GM19452 (cell line): Measurements from ENCODE around the gene DYRK4.
"Not testable (repeated sequence)": the region's sequence is repeated elsewhere in the genome, so short reads cannot be mapped to it uniquely, and the experiment has no call there.

Experiments
- ATAC-seq: cut with Tn5 transposase; IDR thresholded peaks from one replicate; pipeline ENCODE4 v1.9.1; 2021; ENCODE audit not compliant: unreplicated experiment

Gene DYRK4, protein sequence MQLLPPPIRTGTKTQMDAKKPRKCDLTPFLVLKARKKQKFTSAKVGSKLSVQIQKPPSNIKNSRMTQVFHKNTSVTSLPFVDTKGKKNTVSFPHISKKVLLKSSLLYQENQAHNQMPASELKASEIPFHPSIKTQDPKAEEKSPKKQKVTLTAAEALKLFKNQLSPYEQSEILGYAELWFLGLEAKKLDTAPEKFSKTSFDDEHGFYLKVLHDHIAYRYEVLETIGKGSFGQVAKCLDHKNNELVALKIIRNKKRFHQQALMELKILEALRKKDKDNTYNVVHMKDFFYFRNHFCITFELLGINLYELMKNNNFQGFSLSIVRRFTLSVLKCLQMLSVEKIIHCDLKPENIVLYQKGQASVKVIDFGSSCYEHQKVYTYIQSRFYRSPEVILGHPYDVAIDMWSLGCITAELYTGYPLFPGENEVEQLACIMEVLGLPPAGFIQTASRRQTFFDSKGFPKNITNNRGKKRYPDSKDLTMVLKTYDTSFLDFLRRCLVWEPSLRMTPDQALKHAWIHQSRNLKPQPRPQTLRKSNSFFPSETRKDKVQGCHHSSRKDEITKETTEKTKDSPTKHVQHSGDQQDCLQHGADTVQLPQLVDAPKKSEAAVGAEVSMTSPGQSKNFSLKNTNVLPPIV

DNA sequence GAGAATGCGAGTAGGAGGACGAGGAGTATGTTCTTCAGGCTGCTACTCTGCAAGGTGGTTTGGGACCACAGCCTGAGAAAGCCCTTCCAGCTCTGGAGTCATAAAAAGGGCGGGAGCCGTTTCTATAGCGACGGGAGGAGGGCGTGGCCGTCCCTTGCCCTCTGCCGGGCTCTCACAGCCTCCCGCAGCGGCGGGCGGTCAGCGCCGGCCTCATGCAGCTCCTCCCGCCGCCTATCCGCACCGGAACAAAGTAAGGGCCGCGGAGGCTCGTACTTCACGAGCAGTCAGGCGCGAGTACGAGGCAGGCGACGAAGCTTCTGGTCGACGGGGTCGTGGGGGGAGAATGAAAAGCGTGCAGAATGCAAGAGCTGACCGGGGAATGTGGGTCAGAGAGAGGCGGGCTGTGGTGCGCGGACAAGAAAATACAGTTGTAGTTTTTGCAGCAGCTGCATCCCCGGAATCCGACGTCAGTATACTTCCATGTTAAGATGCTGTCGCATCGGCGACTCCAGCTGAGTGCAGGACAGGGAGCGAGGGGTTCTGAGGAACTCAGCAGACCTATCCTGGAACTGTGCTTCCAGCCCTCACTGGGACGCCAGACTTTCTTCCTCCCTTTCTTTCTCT is at the start of gene DYRK4:
Gene DYRK4, plus strand, starts transcription at position 175 of the 624 bp plus-strand sequence. Its CDS starts 38 bp downstream, at position 213.
- no peak for ATAC-seq

DNA sequence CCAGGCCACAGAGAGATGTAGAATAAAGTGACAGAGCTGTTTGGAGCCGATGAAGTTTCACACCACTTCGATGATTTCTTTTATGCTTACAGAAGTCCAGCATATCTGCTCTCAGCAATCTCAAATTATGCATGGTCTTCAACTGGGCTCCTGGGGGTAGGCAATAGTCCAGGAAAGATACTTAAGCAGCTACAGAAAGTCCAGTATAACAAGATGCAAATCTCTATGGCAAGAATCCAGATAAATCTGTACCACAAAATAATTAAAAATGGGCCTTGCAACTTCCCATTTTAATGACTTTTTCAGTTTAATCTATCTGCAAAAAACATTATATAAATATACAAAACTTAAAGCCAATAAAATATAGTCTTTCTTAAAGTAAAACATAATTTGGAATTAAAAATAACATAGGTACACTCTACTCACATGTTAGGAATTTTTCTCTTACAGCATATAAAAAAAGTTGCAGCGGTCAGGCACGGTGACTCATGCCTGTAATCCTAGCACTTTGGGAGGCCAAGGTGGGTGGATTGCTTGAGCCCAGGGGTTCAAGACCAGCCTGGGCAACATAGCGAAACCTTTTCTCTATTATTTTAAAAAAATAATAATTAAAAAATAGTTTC is 43.8 kb upstream of the DYRK4 start:
- ATAC-seq = no peak

DNA sequence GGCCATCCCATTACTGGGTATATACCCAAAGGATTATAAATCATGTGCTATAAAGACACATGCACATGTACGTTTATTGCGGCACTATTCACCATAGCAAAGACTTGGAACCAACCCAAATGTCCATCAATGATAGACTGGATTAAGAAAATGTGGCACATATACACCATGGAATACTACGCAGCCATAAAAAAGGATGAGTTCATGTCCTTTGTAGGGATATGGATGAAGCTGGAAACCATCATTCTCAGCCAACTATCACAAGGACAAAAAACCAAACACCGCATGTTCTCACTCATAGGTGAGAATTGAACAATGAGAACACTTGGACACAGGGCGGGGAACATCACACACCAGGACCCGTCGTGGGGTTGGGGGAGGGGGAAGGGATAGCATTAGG is 38.6 kb upstream of the DYRK4 start:
- not testable (repeated sequence) for ATAC-seq

DNA sequence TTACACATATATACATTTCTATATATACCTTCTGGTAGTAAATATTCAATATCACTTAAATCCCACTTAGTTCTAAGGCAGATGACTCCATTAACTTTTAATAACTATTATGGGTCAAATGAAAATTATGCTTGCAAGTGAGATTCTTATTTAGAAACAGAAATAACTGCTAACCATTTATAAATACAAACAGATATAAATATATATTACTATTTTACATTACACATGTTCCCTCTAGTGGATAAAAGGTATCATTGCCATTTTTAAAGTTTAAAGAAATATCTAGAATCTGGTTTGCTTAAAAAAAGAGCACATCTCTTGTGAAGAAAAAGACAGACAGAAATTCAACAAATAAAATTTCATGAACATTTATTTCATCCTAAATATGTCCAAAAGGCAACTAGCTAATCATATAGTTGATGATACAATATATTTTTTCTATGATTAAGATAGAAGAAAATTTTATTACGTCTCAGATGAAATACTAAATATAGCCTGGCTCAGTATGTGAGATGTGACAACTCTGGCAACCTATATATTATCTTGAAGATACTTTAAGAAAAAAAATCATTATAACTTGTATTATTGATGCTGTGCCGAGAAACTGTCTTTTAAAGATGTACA is 35.0 kb upstream of the DYRK4 start:
- no peak for ATAC-seq

DNA sequence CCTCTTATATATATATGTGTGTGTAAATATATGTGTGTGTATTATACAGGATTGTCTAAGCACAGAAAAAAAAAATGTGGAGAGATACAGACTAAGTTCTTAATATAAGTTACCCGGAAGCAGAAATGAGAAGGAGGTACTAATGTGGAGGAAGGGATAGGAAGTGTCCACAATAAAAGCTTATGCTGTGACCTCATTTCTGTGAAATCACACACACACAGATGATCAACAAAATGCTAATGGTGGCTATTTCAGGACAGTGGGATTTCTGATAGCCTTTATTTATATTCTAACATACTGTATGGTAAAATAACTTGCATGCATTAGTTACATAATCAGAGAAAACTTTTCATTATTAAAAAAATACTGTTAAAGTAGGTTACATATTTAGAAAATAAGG is 31.8 kb upstream of the DYRK4 start:
- no peak for ATAC-seq

DNA sequence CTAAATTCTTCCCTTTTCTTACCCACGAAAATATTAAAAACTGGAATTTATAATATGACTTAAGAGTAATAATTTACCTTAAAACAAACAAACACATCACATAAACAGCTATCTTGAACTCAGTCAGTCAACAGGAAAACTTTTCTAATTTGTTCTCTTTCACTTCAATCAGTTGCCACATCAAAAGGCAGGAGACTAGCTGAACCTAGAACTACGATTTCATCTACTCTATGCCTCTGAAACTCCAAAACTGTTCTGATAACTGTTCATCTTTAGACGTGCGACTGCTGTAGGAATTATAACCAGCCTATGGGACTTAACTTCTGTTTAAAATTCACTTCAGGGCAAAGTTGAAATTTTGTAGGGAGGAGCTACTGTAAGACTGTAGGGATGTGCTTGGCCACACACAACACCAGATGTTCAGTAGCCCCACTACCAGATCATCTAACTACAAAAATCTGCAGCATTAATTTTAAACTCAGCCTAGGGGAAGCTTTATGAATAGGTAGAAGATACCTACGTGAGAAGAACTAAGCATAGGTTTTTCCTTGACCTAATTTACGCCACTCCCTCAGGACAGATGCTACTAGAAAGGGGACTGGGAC is 30.9 kb upstream of the DYRK4 start:
- no peak for ATAC-seq

DNA sequence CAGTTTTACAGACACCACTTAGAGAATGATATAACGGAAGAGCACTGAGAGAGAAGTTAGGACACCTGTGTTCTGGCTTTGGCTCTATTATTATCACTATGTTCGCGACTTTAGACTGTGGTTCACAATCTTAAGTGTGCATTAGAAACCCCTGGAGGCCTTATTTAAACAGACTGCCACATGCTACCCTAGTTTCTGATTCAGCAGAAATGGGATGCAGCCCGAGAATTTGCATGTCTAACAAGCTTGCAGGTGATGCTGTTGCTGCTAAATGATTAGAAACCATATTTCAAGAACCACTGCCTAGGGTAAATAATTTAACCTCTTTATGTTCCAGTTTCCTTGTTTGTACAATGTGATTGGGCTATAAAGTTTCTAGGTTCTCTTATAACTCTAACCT is 26.9 kb upstream of the DYRK4 start:
- ATAC-seq = no peak

DNA sequence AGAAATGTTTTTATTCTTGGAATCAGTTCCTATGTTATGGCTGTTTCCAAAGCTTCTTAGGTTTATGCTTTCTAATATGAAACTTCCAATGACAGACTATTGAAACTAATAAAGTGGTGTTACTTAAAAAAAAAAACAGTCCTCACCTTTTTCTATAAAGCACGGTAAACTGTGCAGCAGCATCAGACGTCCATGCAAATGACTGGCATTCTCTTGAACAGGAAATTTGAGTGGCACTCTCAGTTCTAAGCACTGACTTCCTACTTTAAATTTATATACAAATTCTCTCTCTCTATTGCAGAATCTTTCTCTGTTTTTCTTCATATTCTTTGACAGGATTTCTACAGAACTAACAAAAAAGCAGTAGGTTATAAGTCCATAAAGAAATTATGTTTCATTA is 26.1 kb upstream of the DYRK4 start:
- no peak for ATAC-seq

DNA sequence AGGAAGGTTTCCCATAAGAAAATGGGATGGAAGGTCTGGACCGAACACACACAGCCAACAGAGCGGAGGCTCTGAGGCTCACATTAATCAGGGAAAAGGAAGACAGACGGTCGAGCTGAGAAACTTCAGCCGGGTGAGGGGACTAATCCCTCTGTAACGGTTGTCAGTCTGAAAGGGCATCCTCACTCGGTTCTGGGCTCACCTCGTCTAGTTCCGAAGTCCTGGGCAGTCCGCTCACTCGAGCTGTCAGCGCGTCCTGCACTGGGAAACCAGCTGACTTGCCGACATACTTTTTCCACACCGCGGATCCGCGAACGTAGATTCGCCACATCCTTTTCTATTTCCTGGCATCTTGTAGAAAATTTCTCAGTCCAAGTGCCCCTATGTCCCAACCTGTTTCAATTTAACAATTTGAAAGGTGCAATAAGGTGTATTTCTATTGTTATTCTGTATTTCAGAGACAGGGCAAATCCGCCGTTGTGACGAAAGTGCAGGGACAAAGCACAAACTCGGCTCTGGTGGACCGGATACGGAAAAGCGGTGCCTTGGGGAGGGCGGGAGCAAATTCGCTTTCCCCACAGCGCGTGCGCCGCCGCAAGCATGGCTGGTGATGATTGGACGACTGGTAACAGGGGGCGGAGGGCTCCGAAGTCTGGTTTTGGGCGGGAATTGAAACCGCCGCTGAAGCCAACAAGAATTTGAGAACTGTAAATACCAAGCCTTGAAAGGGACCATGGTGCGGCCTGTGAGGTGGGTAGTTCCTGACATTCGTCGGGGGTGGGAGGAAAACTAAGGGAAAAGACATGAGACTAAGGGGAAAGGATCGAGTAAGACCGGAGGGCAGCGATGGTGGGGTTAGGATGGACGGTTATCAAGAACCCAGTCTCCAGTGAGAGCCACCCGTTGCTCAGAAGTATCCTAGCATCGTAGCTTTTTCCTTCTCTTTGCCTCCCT is 23.5 kb upstream of the DYRK4 start, which contains the start of gene RAD51AP1:
Gene RAD51AP1, plus strand, starts transcription at position 684 of the 954 bp plus-strand sequence. Its CDS starts 50 bp downstream, at position 734.
- ATAC-seq = peak; percentile 92

DNA sequence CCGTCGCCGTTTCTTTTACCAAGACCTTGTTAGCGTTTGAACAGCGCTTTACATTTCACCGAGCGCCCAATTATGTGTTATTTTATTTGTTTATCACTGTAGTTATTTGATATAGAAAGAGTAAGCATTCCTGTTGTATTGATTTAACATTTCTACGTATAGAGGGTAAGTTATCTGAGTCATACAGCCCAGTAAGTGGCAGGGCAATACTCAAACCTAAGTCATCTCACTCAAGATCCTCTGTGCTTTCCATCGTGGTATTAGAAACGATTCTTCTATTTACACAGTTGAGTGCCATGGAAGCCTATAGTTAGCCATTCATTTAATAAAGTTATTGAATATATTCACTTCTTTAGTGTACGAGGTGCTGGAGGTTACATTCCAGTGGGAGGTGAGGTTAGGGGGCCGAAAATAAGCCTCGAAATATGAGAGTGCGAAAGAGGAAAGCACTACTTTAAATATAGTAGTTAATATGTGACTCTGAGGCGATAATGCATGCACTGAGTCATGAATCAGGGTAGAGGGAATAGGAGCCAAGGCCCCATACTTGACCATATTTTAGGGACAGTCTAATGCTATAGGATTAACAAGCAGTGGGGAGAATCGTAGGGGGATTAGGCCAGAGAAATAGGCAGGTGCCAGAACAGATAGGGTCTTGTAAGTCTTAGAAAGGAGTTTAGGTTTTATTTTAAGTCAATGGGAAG is 22.7 kb upstream of the DYRK4 start:
- ATAC-seq = no peak

DNA sequence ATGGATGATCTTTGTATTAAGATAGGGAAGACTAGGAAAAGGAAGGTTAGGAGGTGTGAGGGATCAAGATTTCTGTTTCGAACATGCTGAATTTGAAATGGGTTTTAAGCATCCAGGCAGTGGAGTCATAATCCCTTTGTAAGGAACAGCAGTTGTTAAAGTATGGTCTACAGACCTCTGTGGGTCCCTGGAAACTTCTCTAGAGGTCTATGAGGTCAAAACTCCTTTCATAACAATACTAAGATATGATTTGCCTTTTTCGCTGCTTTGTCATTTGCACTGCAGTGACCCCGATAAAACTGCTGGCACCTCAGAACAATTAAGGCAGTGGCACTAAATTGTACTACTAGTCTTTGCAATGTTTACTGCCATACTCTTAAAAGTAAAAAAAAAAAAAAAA is 21.8 kb upstream of the DYRK4 start:
- ATAC-seq = no peak

DNA sequence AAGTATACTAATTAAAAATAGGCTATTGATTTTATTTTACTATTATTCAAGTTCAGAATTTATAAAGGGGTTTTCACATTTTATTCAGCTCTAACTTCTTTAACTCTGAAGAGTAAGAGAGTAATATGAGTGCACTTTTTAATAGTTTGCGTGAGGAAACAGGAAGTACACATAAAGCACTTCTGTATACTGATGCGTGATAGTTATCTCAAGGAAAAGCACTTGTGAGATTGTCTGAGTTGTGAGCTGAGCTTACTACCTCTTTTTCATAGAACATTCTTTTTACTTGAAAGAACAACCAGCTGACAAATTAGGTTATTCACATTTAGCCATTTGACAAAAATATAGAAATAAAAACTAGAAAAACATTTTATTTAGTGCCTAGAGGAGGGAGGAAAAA is 21.4 kb upstream of the DYRK4 start:
- no peak for ATAC-seq

DNA sequence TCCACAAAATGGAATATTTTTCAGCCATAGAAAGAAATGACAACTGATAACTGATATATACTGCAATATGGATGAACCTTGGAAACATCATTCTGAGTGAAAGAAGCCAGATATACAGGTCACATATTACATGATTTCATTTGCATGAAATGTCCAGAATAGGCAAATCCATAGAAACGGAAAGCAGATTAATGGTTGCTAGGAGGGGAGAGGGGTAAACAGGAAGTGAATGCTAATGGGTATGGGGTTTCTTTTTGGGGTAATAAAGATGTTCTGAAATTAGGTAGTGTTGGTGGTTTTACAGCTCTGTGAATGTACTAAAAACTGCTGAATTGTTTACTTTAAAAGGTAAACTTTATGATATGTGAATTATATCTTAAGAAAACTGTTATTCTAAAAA is 16.8 kb upstream of the DYRK4 start:
- no peak for ATAC-seq

DNA sequence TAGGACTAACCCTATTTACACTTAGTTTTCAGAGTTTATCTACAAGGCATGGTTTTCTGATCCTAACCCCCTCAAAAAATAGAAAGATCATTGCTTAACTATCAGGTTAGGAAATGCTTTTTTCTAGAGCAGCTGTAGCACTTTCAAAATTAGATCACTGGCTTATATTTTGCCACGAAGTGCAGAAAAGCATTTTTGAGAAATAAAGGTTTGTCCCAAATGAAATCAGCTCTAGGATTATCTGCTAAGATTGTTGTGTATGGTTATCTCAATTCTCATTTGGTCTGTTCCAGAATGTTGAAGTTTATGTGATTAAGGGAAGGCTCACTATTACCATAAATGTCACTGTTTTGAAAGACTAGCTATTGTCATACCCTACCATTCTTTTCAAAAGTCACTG is 9.8 kb upstream of the DYRK4 start:
- no peak for ATAC-seq

DNA sequence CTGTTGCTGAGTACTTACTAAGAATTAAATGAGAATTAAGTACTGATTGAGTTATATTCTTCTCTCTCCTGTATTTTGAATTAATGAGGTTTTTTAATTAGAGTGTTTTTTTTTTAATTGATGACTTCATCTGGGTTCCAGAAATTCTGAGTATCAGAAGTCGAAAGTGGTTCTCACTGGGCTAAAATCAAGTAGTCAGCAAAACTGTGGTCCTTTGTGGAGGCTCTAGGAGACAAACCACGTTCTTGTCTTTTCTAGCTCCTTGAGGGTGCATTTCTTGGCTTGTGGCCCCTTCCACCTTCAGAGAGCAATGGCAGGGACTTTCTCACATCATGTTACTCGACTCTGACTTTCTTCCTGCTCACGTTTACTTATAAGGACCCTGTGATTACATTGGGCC is 8.1 kb upstream of the DYRK4 start:
- no peak for ATAC-seq

DNA sequence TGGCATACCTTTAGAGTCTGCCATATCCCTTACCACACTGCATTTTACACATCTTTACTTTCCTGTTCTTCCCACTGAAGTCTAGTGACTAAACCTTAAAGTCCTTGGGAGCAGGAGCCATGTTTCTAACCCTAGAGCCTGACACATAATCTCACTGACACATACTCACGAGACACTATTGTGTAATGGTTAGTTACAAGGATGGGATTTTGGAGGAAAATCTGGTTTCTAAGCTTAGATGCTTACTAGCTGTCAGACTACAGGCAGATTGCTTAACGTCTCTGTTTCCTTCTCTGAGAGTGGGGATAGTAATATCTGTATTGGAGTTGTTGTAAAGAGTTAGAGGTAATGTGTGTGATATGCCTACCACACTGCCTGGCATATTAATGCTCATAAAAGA is 6.2 kb upstream of the DYRK4 start:
- no peak for ATAC-seq

DNA sequence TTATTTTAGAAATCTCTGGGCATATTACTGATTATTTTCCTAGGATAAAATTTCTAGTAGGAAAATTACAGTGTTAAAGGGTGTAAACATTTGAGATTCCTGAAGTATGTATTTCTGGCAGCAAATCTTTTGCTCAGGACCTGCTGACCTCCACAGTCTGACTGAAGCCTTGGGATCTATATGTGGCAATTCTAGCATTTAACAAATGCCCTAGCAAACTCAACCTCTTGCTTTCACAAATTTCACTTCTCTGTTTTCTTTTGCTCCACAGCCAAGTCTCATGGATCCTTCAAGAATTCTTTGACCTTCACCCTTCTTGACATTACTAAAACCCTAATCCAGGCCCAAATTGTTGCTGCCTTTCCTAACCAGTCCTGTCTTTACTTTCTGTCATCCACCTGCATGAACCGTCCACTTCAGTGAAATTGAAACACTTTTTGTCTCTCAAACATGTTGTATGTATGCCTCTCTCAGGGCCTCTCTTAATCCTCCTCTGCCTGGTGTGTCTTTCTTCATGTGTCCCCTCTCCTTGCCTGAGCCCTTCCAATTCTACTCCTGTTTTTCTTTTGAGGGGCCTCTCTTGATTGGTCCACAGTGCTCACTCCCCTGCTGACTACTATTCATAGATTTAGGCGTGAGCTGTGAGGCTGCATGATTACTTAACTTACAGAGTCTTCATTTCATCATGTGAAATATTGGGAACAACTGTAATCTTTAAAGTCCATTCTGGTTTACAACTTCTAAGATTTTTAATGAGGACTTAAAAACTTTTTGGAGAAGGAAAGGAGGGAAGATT is 5.1 kb upstream of the DYRK4 start:
- ATAC-seq = no peak

DNA sequence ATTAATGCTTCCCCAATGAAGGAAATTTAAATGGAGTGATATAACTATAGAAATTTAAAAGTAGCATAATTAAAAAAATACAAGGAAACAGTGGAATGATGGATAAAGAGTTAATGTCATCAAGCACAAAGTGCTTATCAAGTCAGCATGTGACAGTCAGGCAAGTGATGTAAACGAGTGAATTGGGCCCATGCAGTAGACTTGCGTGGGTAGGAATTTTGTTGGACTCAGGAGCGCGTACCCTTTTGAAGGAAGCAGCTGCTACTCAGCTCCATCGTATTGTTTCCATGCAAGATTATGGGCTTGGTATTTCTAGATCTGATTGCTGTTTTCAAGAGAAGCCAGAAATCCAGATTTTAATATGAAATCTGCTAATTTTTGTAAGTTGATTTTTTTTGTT is 4.4 kb upstream of the DYRK4 start:
- no peak for ATAC-seq
